HG03571 (cell line): ENCODE results near the gene SLC13A4.
"Not testable (repeated sequence)": the region's sequence is repeated elsewhere in the genome, so short reads cannot be mapped to it uniquely, and the experiment has no call there.

ENCODE experiments used
- ATAC-seq: cut with Tn5 transposase; IDR thresholded peaks from one replicate; pipeline ENCODE4 v1.9.1; 2021; ENCODE audit not compliant: unreplicated experiment

The SLC13A4 gene, protein sequence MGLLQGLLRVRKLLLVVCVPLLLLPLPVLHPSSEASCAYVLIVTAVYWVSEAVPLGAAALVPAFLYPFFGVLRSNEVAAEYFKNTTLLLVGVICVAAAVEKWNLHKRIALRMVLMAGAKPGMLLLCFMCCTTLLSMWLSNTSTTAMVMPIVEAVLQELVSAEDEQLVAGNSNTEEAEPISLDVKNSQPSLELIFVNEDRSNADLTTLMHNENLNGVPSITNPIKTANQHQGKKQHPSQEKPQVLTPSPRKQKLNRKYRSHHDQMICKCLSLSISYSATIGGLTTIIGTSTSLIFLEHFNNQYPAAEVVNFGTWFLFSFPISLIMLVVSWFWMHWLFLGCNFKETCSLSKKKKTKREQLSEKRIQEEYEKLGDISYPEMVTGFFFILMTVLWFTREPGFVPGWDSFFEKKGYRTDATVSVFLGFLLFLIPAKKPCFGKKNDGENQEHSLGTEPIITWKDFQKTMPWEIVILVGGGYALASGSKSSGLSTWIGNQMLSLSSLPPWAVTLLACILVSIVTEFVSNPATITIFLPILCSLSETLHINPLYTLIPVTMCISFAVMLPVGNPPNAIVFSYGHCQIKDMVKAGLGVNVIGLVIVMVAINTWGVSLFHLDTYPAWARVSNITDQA

DNA sequence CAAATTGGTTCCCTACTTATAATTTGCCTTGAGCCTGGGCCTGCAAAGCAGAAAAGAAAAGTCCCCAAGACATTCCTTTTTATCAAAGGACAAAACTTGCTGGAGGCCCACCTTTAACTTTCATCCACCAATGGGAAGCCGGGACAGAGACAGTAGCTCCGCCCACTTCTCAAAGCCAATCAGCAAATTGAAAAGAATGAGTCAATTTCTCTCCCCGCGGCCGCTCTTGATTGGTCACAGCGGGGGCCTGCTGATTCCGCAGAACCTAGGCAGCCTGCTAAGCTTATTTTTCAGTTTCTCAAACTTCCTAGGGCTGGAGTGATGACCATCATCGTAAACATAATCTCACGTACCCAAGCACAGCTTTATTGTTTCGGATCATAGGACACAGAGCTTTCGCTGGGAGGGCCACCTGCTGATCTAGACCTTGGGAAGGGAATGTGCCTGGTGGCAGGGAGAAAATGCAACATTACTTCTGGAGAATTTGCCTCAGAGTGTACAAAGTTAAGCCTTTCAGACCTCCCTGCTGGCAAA, at the start of gene SLC13A4:
SLC13A4 (minus strand) TSS at position 51 of the 534 bp plus-strand sequence. CDS start 690 bp downstream, outside the sequence.
- no peak for ATAC-seq

DNA sequence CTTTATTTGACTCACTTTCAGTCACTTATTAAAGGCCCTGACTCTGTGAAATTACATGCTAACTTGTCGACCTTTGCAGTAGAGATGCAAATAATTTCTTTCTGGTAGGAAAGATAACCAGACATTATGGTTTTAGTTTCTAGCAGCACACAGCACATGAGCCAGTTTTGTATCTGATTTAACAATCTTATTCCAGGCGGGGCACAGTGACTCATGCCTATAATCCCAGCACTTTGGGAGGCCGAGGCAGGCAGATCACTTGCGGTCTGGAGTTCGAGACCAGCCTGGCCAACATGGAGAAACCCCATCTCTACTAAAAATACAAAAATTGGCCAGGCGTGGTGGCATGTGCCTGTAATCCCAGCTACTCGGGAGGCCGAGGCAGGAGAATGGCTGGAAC, 47.9 kb upstream of the SLC13A4 start:
- ATAC-seq: not testable (repeated sequence)

DNA sequence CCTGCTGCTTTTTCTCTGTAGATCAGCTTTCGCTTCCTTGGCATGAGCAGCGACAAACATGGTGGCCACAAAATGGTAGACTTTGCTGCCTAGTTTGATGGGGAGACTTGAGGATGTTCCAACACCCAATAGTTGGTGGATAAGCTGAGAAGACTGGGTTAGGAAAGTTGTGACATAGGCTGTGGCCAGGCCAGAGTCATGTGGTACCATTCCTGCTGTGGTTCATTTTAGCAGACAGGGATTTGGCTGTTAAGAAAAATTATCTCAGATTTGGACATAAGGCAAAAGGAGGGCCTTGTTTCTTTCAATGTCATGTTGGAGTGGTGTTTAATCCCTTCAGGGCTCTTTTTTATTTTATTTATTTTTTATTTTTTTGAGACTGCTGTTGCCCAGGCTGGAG, 47.2 kb upstream of the SLC13A4 start:
- ATAC-seq: no peak

DNA sequence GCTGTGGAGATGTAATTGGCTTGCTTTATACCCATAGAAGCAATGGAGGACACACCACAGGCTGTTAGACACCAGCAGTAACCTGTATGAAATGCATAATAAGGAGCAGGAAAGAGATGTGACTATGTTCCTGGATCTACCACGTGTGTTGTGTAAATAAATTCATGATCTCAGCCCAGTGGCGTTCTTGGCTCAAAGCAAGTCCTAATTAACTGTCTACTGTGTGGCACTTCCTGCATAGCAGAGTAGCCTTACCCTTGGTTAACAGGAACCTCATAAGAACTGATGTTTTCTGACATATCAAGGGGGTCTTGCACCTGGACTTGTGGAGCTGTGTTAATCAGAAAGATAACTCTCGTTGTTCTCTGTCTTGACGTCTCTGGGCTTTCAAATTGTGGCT, 46.3 kb upstream of the SLC13A4 start:
- no peak for ATAC-seq

DNA sequence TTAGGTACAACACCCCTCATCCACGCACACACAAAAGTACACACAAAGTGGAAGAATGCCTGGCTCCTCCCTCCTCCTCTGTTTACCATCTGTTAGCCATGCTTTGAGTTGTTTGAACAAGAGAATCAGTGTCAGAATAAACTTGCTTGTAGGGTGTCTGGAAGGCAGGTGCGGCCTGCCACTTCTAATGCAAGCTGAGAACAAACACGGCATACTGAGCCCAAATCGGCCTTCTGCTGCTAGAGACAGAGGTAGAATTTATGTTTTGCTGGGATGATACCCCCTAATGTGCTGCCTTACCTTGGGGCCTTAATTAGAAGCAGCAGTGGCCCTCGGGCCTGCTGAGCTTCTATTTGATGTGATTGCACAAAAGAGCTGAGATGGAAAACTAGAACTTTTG, 45.5 kb upstream of the SLC13A4 start:
- no peak for ATAC-seq

DNA sequence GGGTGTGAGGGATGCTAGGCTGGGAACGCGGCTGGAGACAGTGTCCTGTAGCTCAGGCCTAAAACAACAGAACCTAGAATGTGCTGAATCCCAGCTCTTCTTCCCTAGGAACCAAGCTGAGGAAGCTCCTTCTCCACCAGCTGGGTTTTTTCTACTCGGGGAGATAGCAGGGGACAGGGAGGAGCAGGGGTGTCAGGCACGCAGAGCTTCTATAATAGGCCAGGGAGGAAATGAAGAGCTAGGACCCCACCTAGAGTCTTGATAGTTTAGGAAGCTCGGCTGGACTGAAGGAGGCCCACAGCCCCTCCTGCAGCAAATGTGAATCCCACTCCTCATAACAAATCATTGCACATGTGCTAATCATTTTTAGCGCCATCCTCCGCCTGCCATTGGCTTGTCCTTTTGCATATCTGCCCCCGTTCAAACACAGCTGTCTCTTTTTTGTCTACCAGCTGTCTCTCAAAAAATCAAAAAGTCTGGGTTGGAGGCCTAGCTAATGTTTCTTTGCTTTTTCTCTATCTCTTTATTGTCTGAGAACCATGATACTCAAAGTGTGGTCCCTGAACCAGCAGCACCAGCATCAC, 44.7 kb upstream of the SLC13A4 start:
- ATAC-seq: no peak

DNA sequence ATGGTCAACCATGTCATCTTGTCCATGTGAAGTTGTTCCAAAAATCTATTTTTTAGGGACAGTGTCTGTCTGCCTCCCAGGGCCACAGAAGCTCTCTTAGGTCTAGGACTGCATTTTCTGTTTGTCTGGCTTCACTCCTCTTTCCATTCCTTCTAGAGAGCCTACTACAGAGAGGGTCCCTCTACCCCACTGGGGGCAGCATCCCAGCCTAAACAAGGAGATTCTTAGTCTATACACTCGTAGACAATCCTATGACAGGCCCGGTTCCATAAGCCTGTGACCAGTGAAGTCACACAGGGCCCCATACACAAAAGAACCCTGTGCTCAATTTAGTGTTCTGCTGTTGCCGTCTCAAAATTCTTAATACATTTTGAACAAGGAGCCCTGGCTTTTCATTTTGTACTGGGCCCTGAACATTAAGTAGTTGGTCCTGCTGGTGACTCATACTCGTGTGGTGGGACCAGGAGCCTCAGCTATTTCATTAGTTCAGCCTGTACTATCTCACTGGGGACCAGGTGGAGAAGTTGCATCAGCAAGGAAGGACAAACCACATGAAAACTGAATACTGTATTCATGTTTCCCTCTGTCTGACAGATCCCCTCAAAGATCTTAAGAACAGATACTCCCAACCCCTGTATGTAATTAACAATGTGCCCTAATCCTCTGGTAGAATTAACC, 44.1 kb upstream of the SLC13A4 start:
- no peak for ATAC-seq

DNA sequence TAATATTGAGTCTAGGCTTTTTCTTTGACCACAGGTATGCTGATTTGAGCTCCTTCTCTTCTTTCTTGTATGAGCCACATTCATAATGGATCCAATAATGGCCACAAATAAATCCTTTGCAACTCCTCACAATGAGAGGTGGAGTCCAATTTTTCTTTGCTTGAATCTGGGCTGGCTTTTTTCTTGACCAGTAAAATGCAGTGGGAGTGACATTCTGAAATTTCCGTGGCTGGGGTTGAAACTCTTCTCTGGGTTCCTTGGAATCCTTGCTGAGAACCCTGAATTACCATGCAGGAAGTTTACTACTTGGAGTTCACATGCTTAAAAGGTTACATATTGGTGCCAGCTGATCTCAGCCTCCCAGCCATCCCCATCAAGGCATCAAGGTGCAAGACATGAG, 43.1 kb upstream of the SLC13A4 start:
- no peak for ATAC-seq

DNA sequence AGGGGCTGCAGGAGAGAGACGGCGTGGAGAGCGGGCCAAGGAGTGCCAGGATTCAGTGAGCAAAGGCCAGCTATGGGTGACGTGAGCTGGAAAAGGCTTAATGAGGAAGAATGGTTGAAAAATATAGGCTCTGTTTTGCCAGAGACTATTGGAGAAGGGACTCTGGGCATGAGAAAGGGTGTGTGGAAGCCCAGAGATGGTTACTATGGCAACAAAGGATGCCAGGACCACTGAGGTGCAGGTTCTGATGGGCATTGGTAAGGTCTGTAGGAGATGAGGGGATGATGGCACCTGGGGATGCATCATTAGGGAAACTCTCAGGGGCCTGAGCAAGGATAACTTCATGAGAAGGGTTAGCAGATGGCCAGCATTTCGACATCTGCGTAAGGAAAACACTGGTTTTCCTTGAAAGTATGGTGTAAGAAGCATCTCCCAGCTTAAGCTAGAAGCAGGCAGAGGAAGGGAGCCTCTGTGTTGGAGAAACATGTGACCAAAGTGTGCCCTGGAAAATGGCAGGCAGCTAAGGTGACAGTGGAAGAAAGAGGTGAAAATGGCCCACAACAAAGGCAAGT, 42.2 kb upstream of the SLC13A4 start:
- no peak for ATAC-seq

DNA sequence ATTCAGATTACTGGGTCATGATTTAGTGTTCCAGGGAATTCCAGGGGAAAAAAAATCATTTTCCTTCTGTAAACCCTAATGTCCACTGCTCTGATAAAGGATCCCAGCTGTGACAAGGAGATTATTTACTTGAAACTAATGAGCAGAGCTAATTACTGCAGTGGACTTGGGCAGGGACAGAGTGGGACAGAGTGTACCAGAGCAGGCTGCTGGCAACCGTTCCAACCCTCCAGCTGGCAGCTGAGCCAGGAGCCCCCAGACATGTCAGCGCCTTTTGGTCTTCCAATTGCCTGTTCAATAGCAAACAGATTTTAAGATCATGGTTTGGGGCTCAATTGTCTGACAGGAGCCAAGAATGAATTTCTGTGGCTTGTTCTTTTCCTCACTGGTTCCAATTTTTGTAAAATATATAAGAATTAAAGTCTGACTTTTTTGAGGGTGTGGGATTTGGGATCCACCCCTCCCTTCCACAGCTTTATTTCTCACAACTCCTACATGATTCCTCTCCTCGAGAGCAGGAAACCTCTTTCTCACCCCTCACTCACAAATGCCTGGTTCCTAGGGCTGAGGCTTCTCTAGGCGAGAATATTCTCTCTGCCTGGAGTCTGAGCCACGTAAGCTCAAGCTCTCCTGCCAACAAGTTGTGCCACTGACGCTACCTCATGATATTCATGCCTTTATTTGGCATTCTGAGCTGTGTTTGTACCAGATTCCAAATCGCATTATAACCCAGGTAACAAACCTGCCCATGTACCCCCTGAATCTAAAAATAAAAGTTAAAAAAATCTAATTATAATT, 41.2 kb upstream of the SLC13A4 start:
- ATAC-seq: no peak

DNA sequence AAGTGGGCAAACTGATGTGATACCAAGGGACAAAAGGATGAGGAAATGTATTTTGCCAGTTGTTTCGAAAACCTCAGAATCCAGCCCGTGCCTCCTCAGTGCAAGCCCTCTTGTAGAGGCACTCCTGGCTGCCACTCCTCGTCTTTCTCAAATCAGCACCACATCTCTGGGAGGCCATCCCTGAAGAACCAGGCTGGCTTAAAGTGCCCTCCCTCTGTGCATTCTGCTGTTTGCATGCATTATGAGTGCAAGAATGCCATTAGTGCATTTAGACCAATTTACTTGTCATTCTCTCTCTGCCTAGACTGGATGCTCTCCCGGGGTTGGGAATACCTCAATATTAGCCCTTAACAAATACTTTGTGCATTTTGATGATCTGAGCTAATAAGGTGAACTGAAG, 40.5 kb upstream of the SLC13A4 start:
- ATAC-seq: no peak

DNA sequence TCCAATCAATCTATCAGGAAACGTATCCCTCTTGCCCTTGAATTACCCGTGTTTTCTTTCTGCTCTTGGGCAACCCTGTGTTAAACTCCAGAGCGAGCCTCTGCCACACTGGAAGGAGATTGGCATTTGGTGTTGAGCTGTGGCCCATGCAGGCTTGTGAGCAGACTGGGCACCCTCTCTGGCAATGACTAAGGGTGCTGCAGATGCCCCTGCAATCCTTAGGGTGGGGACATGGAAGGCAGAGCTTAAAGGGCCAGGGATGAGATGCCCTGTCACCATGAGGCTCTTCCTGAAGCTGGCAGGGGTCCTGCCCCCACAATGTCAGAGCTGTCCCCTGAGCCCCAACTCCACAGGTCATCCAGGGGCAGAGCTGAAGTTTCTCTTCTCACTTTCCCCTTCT, 40.1 kb upstream of the SLC13A4 start:
- no peak for ATAC-seq

DNA sequence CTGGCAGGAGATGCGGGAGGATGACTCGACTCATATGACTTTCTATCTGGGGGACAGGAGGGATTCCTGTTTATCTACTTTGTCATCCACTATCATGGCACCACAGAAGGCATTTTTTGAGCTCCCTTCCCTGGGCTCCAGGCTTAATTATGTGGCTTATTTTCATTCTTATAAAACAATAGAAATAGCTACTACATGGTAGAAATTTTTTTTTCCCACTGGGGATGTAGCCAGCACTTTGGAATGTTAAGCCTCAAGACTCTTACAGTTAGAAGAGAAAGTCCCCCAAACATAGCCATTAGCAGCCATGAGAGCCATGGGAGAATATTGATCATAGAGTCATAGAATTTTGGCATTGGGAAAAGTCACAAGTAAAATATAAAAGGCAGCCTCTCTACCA, 35.3 kb upstream of the SLC13A4 start:
- no peak for ATAC-seq

DNA sequence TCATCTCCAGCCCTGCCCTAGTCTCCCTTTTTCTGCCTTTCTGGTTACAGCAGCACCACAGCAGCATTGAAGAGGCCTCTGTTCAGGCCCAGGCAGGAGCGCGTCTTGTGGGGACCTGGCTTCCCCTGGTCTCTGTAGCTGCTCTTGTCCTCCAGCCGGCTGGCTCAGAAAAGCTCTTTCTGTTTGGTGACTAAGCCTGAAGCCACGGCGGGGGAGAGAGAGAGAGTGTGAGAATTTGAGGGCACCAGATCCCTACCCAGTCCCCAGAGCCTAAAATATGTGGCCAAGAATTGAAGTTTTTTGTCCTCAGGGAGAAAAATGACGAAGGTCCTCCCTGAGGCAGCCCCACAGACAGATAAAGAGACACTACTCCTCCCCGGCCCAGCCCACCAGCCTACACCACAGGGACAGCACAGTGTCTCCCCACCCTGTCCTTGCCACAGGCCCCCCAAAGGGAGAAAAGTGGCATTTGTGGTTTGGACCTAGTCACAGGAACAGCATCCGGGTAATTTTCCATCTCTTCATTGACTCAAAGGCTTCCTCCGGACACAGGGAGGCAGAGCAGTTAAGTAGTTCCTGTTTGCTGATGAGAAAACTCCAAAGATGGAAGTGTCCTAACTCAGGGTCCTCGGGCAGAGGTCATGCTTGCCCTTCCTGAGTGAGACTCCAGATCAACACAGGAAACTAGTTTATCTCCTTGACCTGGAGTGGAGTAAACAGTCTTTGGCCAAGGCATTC, 33.9 kb upstream of the SLC13A4 start:
- ATAC-seq: no peak

DNA sequence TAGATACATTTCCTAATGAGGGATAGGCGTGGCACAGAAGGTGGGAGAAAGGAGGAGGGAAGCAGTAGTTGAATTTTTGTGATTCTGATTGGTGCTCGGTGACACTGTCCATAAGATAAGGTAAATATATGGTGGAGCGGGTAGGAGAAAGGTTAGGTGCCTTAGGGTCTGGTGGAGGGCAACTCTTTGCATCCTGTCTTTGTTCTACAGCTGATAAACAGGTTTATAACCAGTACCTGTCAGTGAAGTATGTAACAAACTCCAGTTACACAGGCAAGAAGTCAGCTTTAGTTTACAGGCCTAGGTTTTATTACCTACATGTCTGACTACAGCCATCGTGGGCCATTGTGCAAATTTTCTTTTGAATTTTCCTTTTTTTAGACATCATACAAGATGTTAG, 31.5 kb upstream of the SLC13A4 start:
- no peak for ATAC-seq

DNA sequence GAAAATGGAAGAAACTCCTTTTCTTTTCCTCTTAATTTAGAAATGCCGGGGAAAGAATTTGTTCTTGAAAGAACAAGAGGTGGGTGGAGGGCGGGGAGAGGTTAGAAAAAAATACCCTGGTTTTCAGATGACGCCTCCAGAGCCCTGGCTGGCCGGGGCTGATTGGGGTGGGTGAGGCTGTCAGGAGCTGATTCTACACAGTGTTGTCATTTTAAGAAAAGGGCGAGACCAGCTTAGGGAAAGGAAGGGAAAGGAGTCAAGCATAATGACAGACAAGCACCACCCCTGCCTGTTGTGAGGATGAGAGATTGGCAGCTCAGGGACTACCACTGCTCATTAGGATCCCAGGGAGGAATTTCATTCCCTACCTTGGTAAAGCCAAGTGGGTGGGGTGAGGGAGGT, 30.5 kb upstream of the SLC13A4 start:
- no peak for ATAC-seq

DNA sequence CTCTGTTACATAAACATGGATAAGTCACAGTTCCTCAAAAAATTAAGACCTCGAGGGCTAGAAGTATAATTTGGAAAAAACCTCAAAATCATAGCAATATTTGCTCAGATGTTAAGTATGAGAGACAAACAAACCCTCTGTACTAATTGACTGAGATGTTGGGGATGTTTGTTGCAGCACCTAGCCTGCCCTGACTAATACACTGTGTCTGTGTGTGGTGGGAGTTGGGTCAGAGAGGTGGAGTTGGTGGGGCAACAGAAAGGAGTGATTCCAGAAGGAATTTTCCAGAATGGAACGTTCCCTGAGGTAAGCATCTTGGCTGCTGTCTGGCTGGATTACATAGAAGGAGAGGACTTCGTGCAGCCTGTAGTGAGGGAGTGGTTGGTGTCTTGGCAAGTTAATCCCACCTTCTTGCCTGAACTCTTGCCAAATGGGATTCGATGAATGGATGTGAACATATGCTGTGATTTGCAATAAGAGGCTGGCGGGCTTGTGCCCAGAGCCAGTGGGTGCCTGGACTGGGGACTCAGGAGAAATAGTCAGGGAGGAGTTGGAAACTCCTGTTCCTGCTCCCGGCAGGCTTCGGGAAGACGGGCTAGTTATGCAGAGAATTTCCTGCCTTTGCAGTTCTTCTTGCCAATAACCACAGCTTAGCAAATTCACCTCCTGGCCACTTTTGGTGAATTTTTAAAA, 29.9 kb upstream of the SLC13A4 start:
- ATAC-seq: no peak

DNA sequence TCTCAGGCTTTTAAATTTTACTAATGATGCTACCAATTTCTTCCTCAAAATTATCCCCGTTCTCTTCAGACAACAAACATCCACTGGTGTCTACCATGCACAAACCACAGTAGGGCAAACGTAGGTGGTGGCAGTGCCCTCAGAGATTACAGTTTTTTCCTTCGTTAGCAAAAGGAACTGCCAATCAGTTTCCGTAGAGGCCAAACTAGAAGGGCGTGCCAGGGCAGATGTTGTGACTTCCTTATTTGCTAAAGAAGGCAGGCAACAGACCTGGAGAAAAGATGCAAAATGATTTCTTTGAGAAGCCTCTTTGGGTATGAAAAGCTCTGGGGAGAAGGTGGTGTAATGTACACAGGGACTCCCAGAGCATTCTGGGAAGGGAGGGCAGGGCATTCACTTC, 28.2 kb upstream of the SLC13A4 start:
- no peak for ATAC-seq

DNA sequence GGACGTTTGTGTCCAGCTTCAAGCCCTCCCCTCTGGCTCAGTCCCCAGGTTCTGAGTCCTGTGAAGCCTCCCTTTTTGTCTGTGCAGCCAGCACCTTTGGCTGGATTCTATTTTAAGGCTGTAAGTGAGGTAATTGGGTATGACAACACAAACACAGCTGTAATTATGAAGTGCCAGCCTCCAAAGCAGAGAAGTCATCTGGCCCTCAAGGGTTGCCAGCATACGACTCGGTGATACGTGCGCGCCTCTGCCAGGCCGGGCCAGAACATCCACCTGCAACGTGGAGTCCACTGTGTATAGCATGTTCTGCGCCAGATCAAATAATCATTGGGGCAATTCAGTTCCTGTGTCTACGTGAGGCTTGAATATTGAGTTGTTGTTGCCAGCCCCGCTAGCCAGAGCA, 27.4 kb upstream of the SLC13A4 start:
- no peak for ATAC-seq
